DND-41 (cell line): ENCODE measurements around the gene MYO3A.
"Not testable (repeated sequence)": the region's sequence is repeated elsewhere in the genome, so short reads cannot be mapped to it uniquely, and the experiment has no call there.

Experiments
- EZH2 ChIP-seq: IDR thresholded peaks from 3 replicates; pipeline ENCODE4 v1.6.1; 2012; ENCODE audit warnings: borderline replicate concordance, low read depth, mild to moderate bottlenecking, moderate library complexity, low read length, inconsistent platforms; ENCODE audit not compliant: severe bottlenecking
- TF ChIP-seq, protein P1 (sequence below): IDR thresholded peaks from 2 replicates; pipeline ENCODE4 v1.5.1; 2012; ENCODE audit warnings: borderline replicate concordance, low read length, moderate library complexity, mild to moderate bottlenecking; ENCODE audit not compliant: poor library complexity, severe bottlenecking; ENCODE audit errors: extremely low read depth

DNA sequence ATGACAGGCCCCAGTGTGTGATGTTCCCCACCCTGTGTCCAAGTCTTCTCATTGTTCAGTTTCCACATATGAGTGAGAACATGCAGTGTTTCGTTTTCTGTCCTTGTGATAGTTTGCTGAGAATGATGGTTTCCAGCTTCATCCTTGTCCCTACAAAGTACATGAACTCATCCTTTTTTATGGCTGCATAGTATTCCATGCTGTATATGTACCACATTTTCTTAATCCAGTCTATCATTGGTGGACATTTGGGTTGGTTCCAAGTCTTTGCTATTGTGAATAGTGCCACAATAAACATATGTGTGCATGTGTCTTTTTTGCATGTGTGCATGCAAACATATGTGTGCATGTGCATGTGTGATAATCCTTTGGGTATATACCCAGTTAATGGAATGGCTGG lies 163.5 kb downstream of the MYO3A start:
- TF ChIP-seq, protein P1, sequence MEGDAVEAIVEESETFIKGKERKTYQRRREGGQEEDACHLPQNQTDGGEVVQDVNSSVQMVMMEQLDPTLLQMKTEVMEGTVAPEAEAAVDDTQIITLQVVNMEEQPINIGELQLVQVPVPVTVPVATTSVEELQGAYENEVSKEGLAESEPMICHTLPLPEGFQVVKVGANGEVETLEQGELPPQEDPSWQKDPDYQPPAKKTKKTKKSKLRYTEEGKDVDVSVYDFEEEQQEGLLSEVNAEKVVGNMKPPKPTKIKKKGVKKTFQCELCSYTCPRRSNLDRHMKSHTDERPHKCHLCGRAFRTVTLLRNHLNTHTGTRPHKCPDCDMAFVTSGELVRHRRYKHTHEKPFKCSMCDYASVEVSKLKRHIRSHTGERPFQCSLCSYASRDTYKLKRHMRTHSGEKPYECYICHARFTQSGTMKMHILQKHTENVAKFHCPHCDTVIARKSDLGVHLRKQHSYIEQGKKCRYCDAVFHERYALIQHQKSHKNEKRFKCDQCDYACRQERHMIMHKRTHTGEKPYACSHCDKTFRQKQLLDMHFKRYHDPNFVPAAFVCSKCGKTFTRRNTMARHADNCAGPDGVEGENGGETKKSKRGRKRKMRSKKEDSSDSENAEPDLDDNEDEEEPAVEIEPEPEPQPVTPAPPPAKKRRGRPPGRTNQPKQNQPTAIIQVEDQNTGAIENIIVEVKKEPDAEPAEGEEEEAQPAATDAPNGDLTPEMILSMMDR: not testable (repeated sequence)
- TF ChIP-seq EZH2: not testable (repeated sequence)
